ENCODE measurements around the gene ARHGAP31. TPM values are rescaled to one million over a fixed set of nuclear protein-coding genes. Genes with fewer than 3 reads are reported as not detected.

ARHGAP31 gene
- total and polyA plus RNA-seq, 4 donors, result 0.99 to 4.6 (median 2.6) TPM

GRCh38 chr3:119409844-119410243 is 115.7 kb downstream of the ARHGAP31 start:
- Histone ChIP-seq H3K36me3 (ENCODE audit: control insufficient read depth in 4 of 4, insufficient read depth in 3 of 4, low read depth in 1 of 4, low read length in 3 of 4) (peaks cover 0 to 2% (median 2%) of the 10 kb centered on the region in 4 donors), H3K27ac (ENCODE audit: low read depth in 1 of 2, low read length in 2 of 2) (no peak overlapping the region), H3K4me3 (ENCODE audit: low read depth in 1 of 3, low read length in 3 of 3) (no peak overlapping the region), H3K9me3 (ENCODE audit: control insufficient read depth in 4 of 4, low read length in 3 of 4) (no peaks in the 10 kb centered on the region), H3K4me1 (ENCODE audit: control insufficient read depth in 4 of 4, insufficient read depth in 4 of 4, low read length in 3 of 4) (no peaks in the 10 kb centered on the region), H3K27me3 (ENCODE audit: control insufficient read depth in 4 of 4, insufficient read depth in 4 of 4, low read length in 3 of 4) (no peaks in the 10 kb centered on the region), H3K9ac (ENCODE audit: low read depth in 1 of 2, low read length in 2 of 2) (no peak overlapping the region)
- 92% methylated on average over 1 of the region's 1 CpG for WGBS
- no peak for TF ChIP-seq SP1 (IDR thresholded peaks at IDR 0.05)
- no peak for TF ChIP-seq FOXA1 (IDR thresholded peaks at IDR 0.05)
- TF ChIP-seq HNF4A (conservative IDR thresholded peaks at IDR 0.05), result no peak
- TF ChIP-seq RXRA (IDR thresholded peaks at IDR 0.05), result no peak
- no peak for TF ChIP-seq EGR1 (IDR thresholded peaks at IDR 0.05; ENCODE audit: low read depth in 2 of 2)
- TF ChIP-seq REST (IDR thresholded peaks at IDR 0.05), result no peak
- TF ChIP-seq CTCF (IDR thresholded peaks at IDR 0.05; ENCODE audit: low read depth, low read length, missing input control), result no peak
- no peak for DNase-seq (ENCODE audit: low spot score)

GRCh38 chr3:119413603-119414280 is 119.6 kb downstream of the ARHGAP31 start:
- TF ChIP-seq HNF4G (IDR thresholded peaks at IDR 0.05), result no peak
- TF ChIP-seq RXRA (IDR thresholded peaks at IDR 0.05), result no peak
- TF ChIP-seq YY1 (IDR thresholded peaks at IDR 0.05), result no peak
- no peak for TF ChIP-seq JUND (IDR thresholded peaks at IDR 0.05)
- TF ChIP-seq FOXA1 (IDR thresholded peaks at IDR 0.05), result no peak
- no peak for TF ChIP-seq NR2F2 (IDR thresholded peaks at IDR 0.05)
- TF ChIP-seq RAD21 (IDR thresholded peaks at IDR 0.05), result no peak
- no peak for TF ChIP-seq TAF1 (conservative IDR thresholded peaks at IDR 0.05)
- TF ChIP-seq FOXA2 (IDR thresholded peaks at IDR 0.05), result no peak
- TF ChIP-seq ATF3 (IDR thresholded peaks at IDR 0.05), result no peak
- TF ChIP-seq REST (IDR thresholded peaks at IDR 0.05), result no peak
- no peak for TF ChIP-seq CTCF (IDR thresholded peaks at IDR 0.05; ENCODE audit: low read depth, low read length, missing input control)
- Histone ChIP-seq H3K27ac (ENCODE audit: low read depth in 1 of 2, low read length in 2 of 2) (no peak overlapping the region), H3K9me3 (ENCODE audit: control insufficient read depth in 4 of 4, low read length in 3 of 4) (no peaks in the 10 kb centered on the region), H3K36me3 (ENCODE audit: control insufficient read depth in 4 of 4, insufficient read depth in 3 of 4, low read depth in 1 of 4, low read length in 3 of 4) (peaks cover 2 to 4% (median 2%) of the 10 kb centered on the region in 4 donors), H3K4me1 (ENCODE audit: control insufficient read depth in 4 of 4, insufficient read depth in 4 of 4, low read length in 3 of 4) (no peaks in the 10 kb centered on the region), H3K4me3 (ENCODE audit: low read depth in 1 of 3, low read length in 3 of 3) (no peak overlapping the region), H3K27me3 (ENCODE audit: control insufficient read depth in 4 of 4, insufficient read depth in 4 of 4, low read length in 3 of 4) (no peaks in the 10 kb centered on the region), H3K9ac (ENCODE audit: low read depth in 1 of 2, low read length in 2 of 2) (no peak overlapping the region)
- WGBS, result 89% methylated on average over 7 of the region's 7 CpGs
- DNase-seq (ENCODE audit: low spot score), result no peak
